Kidney (tissue), 14 donors: Measurements from ENCODE around the gene DHX9. TPM values are rescaled to one million over a fixed set of nuclear protein-coding genes. Genes with fewer than 3 reads are reported as not detected.

ENCODE experiments used
- DNase-seq, 5 donors: peaks; one replicate each; pipeline ENCODE4 v3.0.0-alpha.2; 2013 to 2020
- FAIRE-seq: peaks from 2 replicates; lab custom pipeline; 2012; peaks lifted over from hg19 to GRCh38; lab: Jason Lieb, UNC
- H3K27ac ChIP-seq, 2 donors: one replicate each; pipeline ENCODE4 v1.7.0; 2013; ENCODE audit warnings: low read depth in 2 of 2, low read length in 2 of 2, inconsistent platforms in 1 of 2
- H3K27me3 ChIP-seq: one replicate; pipeline ENCODE4 v1.7.1; 2013; ENCODE audit warnings: low read length, inconsistent platforms; ENCODE audit not compliant: control insufficient read depth, insufficient read depth
- H3K36me3 ChIP-seq, 3 donors: one replicate each; pipeline versions ENCODE4 v1.7.0 to v1.7.1; 2013; ENCODE audit warnings: low read length in 3 of 3, control low read depth in 1 of 3, inconsistent platforms in 1 of 3; ENCODE audit not compliant: insufficient read depth in 3 of 3, control insufficient read depth in 2 of 3
- H3K4me1 ChIP-seq, 3 donors: one replicate each; pipeline versions ENCODE4 v1.7.0 to v1.7.1; 2013; ENCODE audit warnings: low read length in 3 of 3, inconsistent platforms in 1 of 3, low read depth in 1 of 3; ENCODE audit not compliant: control insufficient read depth in 2 of 3, insufficient read depth in 2 of 3
- H3K4me3 ChIP-seq, 3 donors: one replicate each; pipeline versions ENCODE4 v1.7.0 to v1.8.1; 2013; ENCODE audit warnings: low read length in 3 of 3, control low read depth in 1 of 3, inconsistent platforms in 1 of 3
- H3K9ac ChIP-seq, 3 donors: one replicate each; pipeline versions ENCODE4 v1.7.0 to v1.7.1; 2013; ENCODE audit warnings: low read length in 3 of 3, control low read depth in 1 of 3, inconsistent platforms in 1 of 3
- H3K9me3 ChIP-seq, 3 donors: one replicate each; pipeline versions ENCODE4 v1.7.0 to v1.7.1; 2013; ENCODE audit warnings: low read length in 3 of 3, control low read depth in 1 of 3, inconsistent platforms in 1 of 3; ENCODE audit not compliant: control insufficient read depth in 2 of 3, insufficient read depth in 1 of 3
- CTCF ChIP-seq: IDR thresholded peaks from 3 replicates; pipeline ENCODE4 v1.5.1; 2012; ENCODE audit warnings: mild to moderate bottlenecking, moderate library complexity, borderline replicate concordance; ENCODE audit not compliant: insufficient read depth; ENCODE audit errors: extremely low read depth
- intact Hi-C: fragments of 100-400 bp; cut with DNase I; formaldehyde crosslinking; loops from one replicate; pipeline ENCODE4 v1.11.1; 2022
- polyA plus RNA-seq: library from polyadenylated mRNA; stranded (reverse); fragments of 350-450 nt; fragmentation: Illumina TruSeq; extraction: RNeasy Lipid Tissue Mini Kit (QIAGEN cat#74804); gene quantifications from one replicate; pipeline ENCODE4 v1.2.3, GENCODE V29; 2014; ENCODE audit warnings: low read depth, low replicate concordance; ENCODE audit not compliant: insufficient read depth
- total RNA-seq: library from RNA; stranded (reverse); fragmentation: NEBNext Ultra II Directional; extraction: Animal tissue kit (Norgen Biotek cat#: 25700); gene quantifications from one replicate; pipeline ENCODE4 v1.2.1, GENCODE V29; 2021
- donor health status: control.
- donor health status: control.
- donor health status: control.
- donor health status: control.
- donor health status: control.
- donor health status: DM: yes; HTN: yes; CAD: no.
- donor health status: Normal renal cell carcinoma (clear cell type).

DHX9 gene
- total and polyA plus RNA-seq, 2 donors from 2014 or later: 72.3 to 152 TPM

GRCh38 chr1:182910143-182910542 is 71.0 kb downstream of the DHX9 start:
- Histone ChIP-seq H3K27me3 (no peaks in the 10 kb centered on the region), H3K4me1 (no peaks in the 10 kb centered on the region), H3K9ac (no peak overlapping the region), H3K9me3 (peaks cover 0 to 5% (median 2%) of the 10 kb centered on the region in 3 donors), H3K27ac (no peak overlapping the region), H3K36me3 (no peaks in the 10 kb centered on the region), H3K4me3 (no peak overlapping the region)
- DNase-seq (no peak), FAIRE-seq (no peak)
- intact Hi-C loops: no loop called here
- no peak for TF ChIP-seq CTCF

GRCh38 chr1:182913401-182913800 is 74.3 kb downstream of the DHX9 start:
- H3K36me3 ChIP-seq: no peaks in the 10 kb centered on the region
- DNase-seq (no peak), FAIRE-seq (no peak)
- H3K9me3 ChIP-seq: peaks cover 0 to 5% (median 2%) of the 10 kb centered on the region in 3 donors
- no peak overlapping the region for H3K4me3 ChIP-seq
- no peaks in the 10 kb centered on the region for H3K4me1 ChIP-seq
- TF ChIP-seq CTCF: no peak
- no peak overlapping the region for H3K27ac ChIP-seq
- H3K9ac ChIP-seq: no peak overlapping the region
- no peaks in the 10 kb centered on the region for H3K27me3 ChIP-seq
- intact Hi-C loops: no loop called here

- no peak for FAIRE-seq
These were observed 78.2 kb downstream of the DHX9 start for GRCh38 chr1:182917378-182917777.

More at GRCh38 chr1:182917378-182917777, 78.2 kb downstream of the DHX9 start:
- no peak overlapping the region for H3K9ac ChIP-seq
- DNase-seq: no peak
- H3K9me3 ChIP-seq: peaks cover 0 to 5% (median 0%) of the 10 kb centered on the region in 3 donors
- no peak for TF ChIP-seq CTCF
- no peaks in the 10 kb centered on the region for H3K4me1 ChIP-seq
- no peaks in the 10 kb centered on the region for H3K36me3 ChIP-seq
- no peaks in the 10 kb centered on the region for H3K27me3 ChIP-seq
- no peak overlapping the region for H3K27ac ChIP-seq
- intact Hi-C loops: no loop called here
- no peak overlapping the region for H3K4me3 ChIP-seq
